ENCODE results near the gene SAMD8.

Gene SAMD8

GRCh38 chr10:75086278-75086934, 25.1 kb upstream of the SAMD8 start:
- H3K27ac ChIP-seq, result no peak overlapping the region
- TF ChIP-seq, protein P1, sequence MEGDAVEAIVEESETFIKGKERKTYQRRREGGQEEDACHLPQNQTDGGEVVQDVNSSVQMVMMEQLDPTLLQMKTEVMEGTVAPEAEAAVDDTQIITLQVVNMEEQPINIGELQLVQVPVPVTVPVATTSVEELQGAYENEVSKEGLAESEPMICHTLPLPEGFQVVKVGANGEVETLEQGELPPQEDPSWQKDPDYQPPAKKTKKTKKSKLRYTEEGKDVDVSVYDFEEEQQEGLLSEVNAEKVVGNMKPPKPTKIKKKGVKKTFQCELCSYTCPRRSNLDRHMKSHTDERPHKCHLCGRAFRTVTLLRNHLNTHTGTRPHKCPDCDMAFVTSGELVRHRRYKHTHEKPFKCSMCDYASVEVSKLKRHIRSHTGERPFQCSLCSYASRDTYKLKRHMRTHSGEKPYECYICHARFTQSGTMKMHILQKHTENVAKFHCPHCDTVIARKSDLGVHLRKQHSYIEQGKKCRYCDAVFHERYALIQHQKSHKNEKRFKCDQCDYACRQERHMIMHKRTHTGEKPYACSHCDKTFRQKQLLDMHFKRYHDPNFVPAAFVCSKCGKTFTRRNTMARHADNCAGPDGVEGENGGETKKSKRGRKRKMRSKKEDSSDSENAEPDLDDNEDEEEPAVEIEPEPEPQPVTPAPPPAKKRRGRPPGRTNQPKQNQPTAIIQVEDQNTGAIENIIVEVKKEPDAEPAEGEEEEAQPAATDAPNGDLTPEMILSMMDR (conservative IDR thresholded peaks at IDR 0.05), result no peak

DNA sequence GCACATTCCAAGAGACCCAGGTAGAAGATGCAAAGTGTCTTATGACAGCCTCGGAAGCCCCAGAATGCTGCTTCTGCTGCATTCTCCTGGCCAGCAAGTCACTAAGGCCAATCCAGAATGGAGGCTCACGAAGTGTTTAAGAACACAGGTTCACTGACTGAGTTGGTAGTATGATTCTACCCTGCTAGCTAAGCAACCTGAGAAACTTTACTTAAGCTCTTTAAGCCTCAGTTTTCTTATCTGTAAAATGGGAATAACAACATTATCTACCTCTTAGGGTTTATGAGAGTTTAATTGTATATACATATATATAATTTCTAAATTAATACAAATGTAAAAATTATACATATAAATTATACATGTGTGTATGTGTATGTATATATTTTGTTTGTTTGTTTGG, 22.8 kb upstream of the SAMD8 start:
- H3K27ac ChIP-seq, result no peak overlapping the region
- TF ChIP-seq, protein P1 (conservative IDR thresholded peaks at IDR 0.05), result no peak

DNA sequence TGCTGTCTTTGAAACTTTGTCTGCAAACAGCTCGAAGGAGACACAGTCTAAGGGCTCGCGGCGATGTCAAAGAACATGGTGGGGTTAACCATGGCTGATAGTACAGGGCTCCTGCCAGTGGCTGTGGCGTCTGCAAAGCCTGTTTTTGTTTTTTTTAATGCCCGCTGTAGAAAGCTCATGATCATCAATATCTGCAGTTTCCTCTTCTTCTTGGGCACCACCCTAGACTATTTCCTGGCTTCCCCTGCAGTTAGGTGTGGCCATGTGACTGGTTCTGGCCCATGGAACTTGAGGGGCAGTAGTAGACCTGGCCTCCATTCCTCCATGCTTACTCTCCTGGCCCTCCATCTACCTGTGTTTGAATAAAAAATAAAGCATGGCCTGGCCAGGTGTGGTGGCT, 21.8 kb upstream of the SAMD8 start:
- no peak overlapping the region for H3K27ac ChIP-seq
- TF ChIP-seq, protein P1 (conservative IDR thresholded peaks at IDR 0.05), result no peak

GRCh38 chr10:75091146-75091545, 20.3 kb upstream of the SAMD8 start:
- H3K27ac ChIP-seq, result no peak overlapping the region
- TF ChIP-seq, protein P1 (conservative IDR thresholded peaks at IDR 0.05), result no peak

DNA sequence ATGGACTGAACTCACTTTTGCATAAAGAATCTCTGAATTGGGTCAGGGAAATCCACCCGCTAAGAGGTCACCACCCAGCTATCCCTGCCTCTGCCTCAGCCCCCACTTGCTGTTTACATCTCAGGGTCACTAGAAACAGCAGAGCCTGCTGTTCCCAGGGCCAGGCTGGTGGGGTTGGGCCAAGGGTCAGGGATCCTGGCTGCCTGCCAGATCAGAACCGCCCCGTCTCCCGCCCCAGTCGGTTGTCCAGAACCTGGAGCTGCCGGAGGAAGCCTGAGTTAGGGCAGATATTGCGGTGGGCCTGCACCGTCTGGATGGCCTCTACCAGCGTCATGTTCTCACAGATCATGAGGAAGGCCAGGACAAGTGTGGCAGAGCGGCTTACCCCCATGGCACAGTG, 17.0 kb upstream of the SAMD8 start:
- TF ChIP-seq, protein P1 (conservative IDR thresholded peaks at IDR 0.05), result no peak
- no peak overlapping the region for H3K27ac ChIP-seq

GRCh38 chr10:75095631-75096030, 15.8 kb upstream of the SAMD8 start:
- no peak overlapping the region for H3K27ac ChIP-seq
- TF ChIP-seq, protein P1 (conservative IDR thresholded peaks at IDR 0.05), result no peak

- TF ChIP-seq, protein P1 (conservative IDR thresholded peaks at IDR 0.05), result no peak
- no peak overlapping the region for H3K27ac ChIP-seq
Measured at GRCh38 chr10:75096749-75097148, 14.7 kb upstream of the SAMD8 start.
